Upper lobe of left lung (tissue), 6 donors: ENCODE results near the gene MBP. TPM values are rescaled to one million over a fixed set of nuclear protein-coding genes. Genes with fewer than 3 reads are reported as not detected.

Source experiments
- ATAC-seq, 2 donors: fragments of 200-7000 bp; cut with Tn5 transposase; one replicate each; pipeline ENCODE4 v1.9.1; 2022; ENCODE audit warnings: mild to moderate bottlenecking in 2 of 2, moderate library complexity in 2 of 2; ENCODE audit not compliant: low FRiP score in 2 of 2
- DNase-seq, 2 donors: peaks; one replicate each; pipeline ENCODE4 v3.0.0-alpha.2; 2019 to 2020
- H3K27ac ChIP-seq, 4 donors: fragments of 200-600 bp; sonication (generic); one replicate each; pipeline ENCODE4 v1.5.1; 2016 to 2019
- H3K27me3 ChIP-seq, 4 donors: fragments of 200-600 bp; sonication (generic); one replicate each; pipeline ENCODE4 v1.5.1; 2017 to 2019
- H3K36me3 ChIP-seq, 4 donors: fragments of 200-600 bp; sonication (generic); one replicate each; pipeline ENCODE4 v1.5.1; 2016 to 2019
- H3K4me1 ChIP-seq, 4 donors: fragments of 200-600 bp; sonication (generic); one replicate each; pipeline ENCODE4 v1.5.1; 2018 to 2019
- H3K4me3 ChIP-seq, 4 donors: fragments of 200-600 bp; sonication (generic); one replicate each; pipeline ENCODE4 v1.5.1; 2017 to 2019; ENCODE audit warnings: mild to moderate bottlenecking in 2 of 4, moderate library complexity in 1 of 4
- H3K9me3 ChIP-seq, 4 donors: fragments of 200-600 bp; sonication (generic); one replicate each; pipeline ENCODE4 v1.5.1; 2018 to 2019
- EP300 ChIP-seq, 4 donors: sonication (generic); formaldehyde crosslinking; IDR thresholded peaks; one replicate each; pipeline ENCODE4 v1.5.1; 2017; ENCODE audit warnings: antibody characterized with exemption in 4 of 4, control low read depth in 2 of 4
- POLR2A ChIP-seq, 4 donors: fragments of 450-650 bp; IDR thresholded peaks; one replicate each; pipeline ENCODE4 v1.5.1; 2016 to 2017; ENCODE audit warnings: antibody characterized with exemption in 4 of 4, mild to moderate bottlenecking in 2 of 4
- POLR2AphosphoS5 ChIP-seq, 2 donors: sonication (generic); formaldehyde crosslinking; IDR thresholded peaks; one replicate each; pipeline ENCODE4 v1.5.1; 2017; ENCODE audit warnings: antibody characterized with exemption in 2 of 2
- WGBS, 2 donors: methylation state at CpG; one replicate each; pipeline ENCODE4 v1.1.5; 2017 to 2018; 5-methylcytosine and 5-hydroxymethylcytosine counted together
- total RNA-seq, 6 donors: library from RNA; depleted of rRNA in 4 of 6; stranded (reverse); fragments of >200 nt in 4 of 6; gene quantifications; one replicate each; pipeline versions ENCODE4 v1.1.0 to v1.2.1, GENCODE V29; 2016 to 2021
- TF ChIP-seq, protein P1 (sequence below), 6 experiments: fragments of 450-650 bp in 4 of 6; fragments of 200-600 bp in 2 of 6; sonication (generic) in 2 of 6; IDR thresholded peaks; one replicate each; pipeline ENCODE4 v1.5.1; 2016 to 2019; ENCODE audit warnings: antibody characterized with exemption in 6 of 6
- donor health status: DM: no; HTN: no; CAD: no; lungs with moderate emphysema.
- donor health status: DM: no; HTN: yes; CAD: no; lungs with severe emphysema.

MBP gene
- total RNA-seq, 6 donors from 2014 or later, result 55.5 to 87.6 (median 68.8) TPM

DNA sequence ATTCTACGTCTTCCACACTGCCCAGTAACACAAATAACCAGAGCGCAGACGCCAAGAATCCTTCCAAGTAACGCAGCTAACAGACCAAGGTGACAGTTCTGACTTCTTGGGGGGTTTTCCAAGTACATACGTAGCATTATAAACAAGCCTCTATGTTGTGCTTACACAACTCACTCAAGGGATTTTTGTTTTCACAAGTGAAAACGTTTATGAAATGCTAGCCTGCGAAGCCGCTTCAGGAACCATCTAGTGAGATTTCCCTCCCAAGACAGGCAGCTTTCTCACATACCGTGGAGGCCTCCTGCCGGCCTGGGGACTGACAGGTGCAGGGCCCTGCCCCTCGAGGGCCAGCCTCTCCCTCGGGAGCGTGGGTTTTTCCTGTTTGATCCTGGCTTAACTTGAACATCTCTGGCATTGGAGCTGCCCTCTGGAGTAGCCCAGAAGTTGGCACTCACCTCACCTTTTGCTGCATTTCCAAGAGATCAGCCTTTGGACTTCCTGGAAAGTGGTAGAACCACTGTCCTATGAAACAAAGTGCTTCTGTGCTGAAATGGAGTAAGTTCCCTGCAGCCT lies 151.1 kb downstream of the MBP start:
- WGBS, 2 donors, result 68 to 75% methylated on average over 12 to 13 of the region's 13 CpGs
- Histone ChIP-seq H3K4me1 (peaks cover 0 to 7% (median 4%) of the 10 kb centered on the region in 4 donors), H3K27me3 (no peaks in the 10 kb centered on the region), H3K36me3 (no peaks in the 10 kb centered on the region), H3K4me3 (no peak overlapping the region), H3K27ac (no peak overlapping the region), H3K9me3 (no peaks in the 10 kb centered on the region)
- TF ChIP-seq POLR2A (IDR thresholded peaks at IDR 0.05) (no peak), POLR2AphosphoS5 (IDR thresholded peaks at IDR 0.05) (no peak), EP300 (IDR thresholded peaks at IDR 0.05) (no peak)
- TF ChIP-seq, protein P1, sequence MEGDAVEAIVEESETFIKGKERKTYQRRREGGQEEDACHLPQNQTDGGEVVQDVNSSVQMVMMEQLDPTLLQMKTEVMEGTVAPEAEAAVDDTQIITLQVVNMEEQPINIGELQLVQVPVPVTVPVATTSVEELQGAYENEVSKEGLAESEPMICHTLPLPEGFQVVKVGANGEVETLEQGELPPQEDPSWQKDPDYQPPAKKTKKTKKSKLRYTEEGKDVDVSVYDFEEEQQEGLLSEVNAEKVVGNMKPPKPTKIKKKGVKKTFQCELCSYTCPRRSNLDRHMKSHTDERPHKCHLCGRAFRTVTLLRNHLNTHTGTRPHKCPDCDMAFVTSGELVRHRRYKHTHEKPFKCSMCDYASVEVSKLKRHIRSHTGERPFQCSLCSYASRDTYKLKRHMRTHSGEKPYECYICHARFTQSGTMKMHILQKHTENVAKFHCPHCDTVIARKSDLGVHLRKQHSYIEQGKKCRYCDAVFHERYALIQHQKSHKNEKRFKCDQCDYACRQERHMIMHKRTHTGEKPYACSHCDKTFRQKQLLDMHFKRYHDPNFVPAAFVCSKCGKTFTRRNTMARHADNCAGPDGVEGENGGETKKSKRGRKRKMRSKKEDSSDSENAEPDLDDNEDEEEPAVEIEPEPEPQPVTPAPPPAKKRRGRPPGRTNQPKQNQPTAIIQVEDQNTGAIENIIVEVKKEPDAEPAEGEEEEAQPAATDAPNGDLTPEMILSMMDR (IDR thresholded peaks at IDR 0.05), result no peak
- ATAC-seq (no peak), DNase-seq (no peak)

DNA sequence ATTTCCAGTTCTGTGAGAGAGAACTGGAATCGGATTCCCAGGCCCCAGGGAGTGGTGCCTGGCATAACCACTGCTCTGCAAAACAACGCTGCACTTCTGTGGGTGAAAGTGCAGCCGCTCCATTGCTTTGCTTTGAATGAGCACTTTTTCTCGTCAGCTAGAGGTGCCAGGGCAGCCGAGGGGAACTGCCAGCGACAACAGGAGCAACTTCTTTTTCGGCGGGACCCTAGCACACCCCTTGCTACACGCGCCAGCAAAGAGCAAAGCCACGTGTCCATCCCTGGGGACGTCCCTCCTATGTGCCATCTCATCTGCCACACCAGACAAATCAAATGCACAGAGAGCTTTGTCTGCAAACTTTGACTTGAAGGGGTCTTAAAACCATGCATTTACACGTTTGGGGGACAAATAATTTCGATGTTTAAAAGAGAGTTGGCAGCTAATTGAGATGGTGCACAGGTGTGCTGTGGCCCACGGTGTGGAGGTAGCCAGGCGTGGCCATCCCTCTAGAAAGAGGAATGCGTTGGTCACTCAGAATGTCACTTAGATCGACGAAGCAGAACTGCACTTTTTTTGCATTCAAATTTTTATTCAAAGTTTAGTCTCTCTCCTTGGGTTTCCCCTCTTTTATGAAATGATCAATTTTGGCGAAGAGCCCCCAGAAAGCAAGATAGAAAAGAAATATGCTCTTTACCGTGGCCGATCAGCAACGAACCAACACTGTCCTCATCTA lies 151.8 kb downstream of the MBP start:
- Histone ChIP-seq H3K9me3 (no peaks in the 10 kb centered on the region), H3K27ac (no peak overlapping the region), H3K4me1 (peaks cover 0 to 7% (median 4%) of the 10 kb centered on the region in 4 donors), H3K4me3 (no peak overlapping the region), H3K27me3 (no peaks in the 10 kb centered on the region), H3K36me3 (no peaks in the 10 kb centered on the region)
- 85 to 87% methylated on average over 22 to 23 of the region's 23 CpGs for WGBS, 2 donors
- TF ChIP-seq POLR2A (IDR thresholded peaks at IDR 0.05) (no peak), POLR2AphosphoS5 (IDR thresholded peaks at IDR 0.05) (no peak), EP300 (IDR thresholded peaks at IDR 0.05) (no peak)
- TF ChIP-seq, protein P1 (IDR thresholded peaks at IDR 0.05), result no peak
- no peak for DNase-seq
- no peak for ATAC-seq

DNA sequence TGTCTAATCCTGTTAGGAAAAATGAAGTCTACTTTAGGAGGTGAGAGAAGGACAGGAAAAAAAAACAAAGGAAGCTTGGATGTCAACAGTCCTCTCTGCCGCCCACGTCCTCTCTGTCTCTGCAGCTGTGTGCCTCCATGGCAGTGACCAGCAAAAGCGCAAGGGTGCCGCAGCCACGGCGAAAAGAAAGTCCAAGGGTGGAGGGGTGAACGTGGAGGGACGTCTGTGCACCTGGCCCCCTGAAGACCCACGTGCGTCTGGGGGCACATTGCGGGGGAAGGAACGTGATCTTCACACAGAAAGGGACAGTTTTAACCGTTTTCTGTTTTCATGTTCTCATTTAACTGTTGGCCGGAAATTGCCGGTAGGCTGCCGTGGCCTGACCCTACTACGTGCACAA lies 152.7 kb downstream of the MBP start:
- DNase-seq (no peak), ATAC-seq (no peak)
- Histone ChIP-seq H3K4me1 (peaks cover 0 to 7% (median 4%) of the 10 kb centered on the region in 4 donors), H3K27ac (no peak overlapping the region), H3K27me3 (no peaks in the 10 kb centered on the region), H3K9me3 (no peaks in the 10 kb centered on the region), H3K36me3 (no peaks in the 10 kb centered on the region), H3K4me3 (no peak overlapping the region)
- TF ChIP-seq POLR2AphosphoS5 (IDR thresholded peaks at IDR 0.05) (no peak), EP300 (IDR thresholded peaks at IDR 0.05) (no peak), POLR2A (IDR thresholded peaks at IDR 0.05) (no peak)
- TF ChIP-seq, protein P1 (IDR thresholded peaks at IDR 0.05), result no peak
- WGBS, 2 donors, result 79 to 89% methylated on average over 17 of the region's 17 CpGs

DNA sequence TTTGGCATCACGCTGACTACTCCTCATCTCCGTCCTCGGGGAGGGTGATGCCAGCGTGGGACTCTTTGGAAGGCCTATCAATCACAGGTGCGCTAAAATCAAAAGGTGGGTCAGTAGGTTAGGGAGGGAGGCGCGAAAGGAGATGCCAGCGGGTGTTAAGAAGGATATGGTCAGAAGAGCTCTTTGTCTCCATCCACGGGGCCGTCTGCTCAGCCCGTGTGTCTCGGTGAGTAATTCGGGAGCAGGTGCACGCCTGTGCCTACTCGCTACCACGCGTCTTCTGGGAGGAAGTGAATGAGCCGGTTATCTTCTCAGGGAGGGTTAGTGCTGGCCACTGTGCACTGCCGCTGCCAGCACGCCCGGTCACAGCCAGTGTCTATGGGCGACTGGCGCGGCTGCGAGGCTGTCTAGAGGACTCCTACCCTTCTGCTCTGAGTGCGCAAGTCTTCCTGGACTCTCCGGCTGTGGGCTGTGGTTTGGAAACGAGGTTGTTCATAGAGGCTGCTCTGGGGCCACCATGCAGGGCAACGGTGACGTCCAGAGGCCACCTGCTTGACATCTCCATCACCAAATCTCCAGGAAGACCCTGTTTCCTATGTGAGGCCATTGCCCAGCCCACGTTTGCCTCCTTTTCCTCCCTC lies 153.4 kb downstream of the MBP start:
- Histone ChIP-seq H3K4me3 (no peak overlapping the region), H3K36me3 (no peaks in the 10 kb centered on the region), H3K4me1 (peaks cover 0 to 7% (median 4%) of the 10 kb centered on the region in 4 donors), H3K27me3 (no peaks in the 10 kb centered on the region), H3K27ac (no peak overlapping the region), H3K9me3 (no peaks in the 10 kb centered on the region)
- TF ChIP-seq POLR2A (IDR thresholded peaks at IDR 0.05), result no peak
- TF ChIP-seq, protein P1 (IDR thresholded peaks at IDR 0.05), result no peak
- TF ChIP-seq EP300 (IDR thresholded peaks at IDR 0.05), result no peak
- no peak for TF ChIP-seq POLR2AphosphoS5 (IDR thresholded peaks at IDR 0.05)
- WGBS, 2 donors, result 92 to 94% methylated on average over 29 to 31 of the region's 31 CpGs
- ATAC-seq, result no peak
- no peak for DNase-seq
